Stimulated activated CD8-positive, alpha-beta memory T cell treated with anti-CD3 and anti-CD28 coated beads, Interleukin-4, amount 100 ng/mL, for 1 hour (primary cell): Measurements from ENCODE around the gene RGS16.
A peak's percentile ranks its signal among the peaks of the same experiment; 100 is the strongest.

Experiments
- DNase-seq, 2 donors: peaks; one replicate each; pipeline ENCODE4 v3.0.0-alpha.2; 2020; ENCODE audit warnings: low read depth in 2 of 2, low spot score in 1 of 2

RGS16 gene

GRCh38 chr1:182629499-182630096 is 25.4 kb upstream of the RGS16 start:
- DNase-seq: peak in 1 of 2 donors; percentile 25

DNA sequence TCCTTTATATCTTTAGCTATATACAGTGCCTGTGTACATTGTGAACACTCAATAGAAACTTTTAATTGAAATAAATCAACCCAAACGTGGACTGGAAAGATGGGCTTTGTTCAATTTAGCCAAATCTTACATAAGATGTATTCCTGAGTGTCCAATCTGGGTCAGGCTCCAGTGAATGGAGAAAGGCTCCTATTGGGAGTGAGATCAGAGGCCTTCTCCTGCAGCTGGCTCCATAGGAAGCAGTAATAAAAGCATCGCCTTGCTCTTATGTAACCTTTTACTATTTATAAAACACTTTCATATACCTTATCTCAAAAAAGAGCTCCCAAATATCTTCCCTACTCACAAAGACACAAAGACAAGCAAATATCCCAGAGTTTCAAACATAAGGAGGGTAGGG is 24.9 kb upstream of the RGS16 start:
- no peak for DNase-seq

DNA sequence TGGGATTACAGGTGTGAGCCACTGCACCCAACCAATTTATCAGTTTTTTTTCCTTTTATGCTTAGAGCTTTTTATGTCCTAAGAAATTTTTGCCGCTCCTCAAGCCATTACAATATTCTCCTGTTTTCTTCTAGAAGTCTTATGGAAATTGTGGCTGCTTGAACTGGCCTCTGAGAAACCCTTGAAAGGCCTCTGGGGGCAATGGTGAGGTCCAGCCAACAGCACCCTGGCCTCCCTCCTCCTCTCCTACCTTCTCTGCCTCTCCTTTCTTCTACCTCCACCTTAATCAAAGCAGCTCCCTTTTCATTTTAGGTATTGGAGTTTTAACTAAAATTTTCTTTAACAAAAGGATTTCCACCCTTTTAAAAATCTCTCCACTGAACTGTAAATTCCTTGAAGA is 24.5 kb upstream of the RGS16 start:
- no peak for DNase-seq

- DNase-seq: no peak
These were observed 23.4 kb upstream of the RGS16 start for GRCh38 chr1:182627622-182628021.

DNA sequence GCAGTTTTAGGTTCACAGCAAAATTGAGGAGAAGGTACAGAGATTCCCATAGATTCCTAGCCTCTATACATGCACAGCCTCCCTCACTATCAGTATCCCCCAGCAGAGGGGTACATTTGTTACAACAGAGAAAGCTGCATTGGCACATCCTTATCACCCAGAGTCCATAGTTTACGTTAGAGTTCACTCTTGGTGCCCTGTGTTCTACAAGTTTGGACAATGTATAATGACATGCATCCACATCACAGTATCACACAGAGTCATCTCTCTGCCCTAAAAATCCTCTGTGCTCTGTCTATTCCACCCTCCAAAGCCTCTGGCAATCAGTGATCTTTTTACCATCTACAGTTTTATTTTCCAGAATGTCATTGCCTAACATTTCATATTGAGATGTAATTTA is 22.3 kb upstream of the RGS16 start:
- no peak for DNase-seq

GRCh38 chr1:182625719-182626504 is 21.7 kb upstream of the RGS16 start:
- DNase-seq: no peak

GRCh38 chr1:182625024-182625423 is 20.8 kb upstream of the RGS16 start:
- no peak for DNase-seq

DNA sequence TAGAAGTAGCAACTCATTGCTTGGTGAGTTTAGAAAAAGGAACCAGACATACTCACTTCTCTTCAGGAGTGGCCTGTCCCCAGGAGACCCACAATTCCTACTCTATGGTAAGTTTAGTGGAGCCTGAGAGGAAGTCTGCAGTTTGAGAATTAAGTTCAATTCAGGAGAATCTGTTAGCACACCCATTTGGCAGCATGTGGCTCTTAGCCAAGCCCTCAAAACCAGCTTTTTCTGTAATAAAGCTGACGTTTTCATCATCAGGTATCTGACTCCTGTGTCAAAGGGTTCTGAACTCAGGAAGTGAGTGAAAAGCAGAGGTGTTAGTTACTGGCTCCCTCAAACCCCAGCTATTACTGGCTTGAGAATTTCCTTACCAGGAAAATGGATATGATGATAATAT is 20.4 kb upstream of the RGS16 start:
- no peak for DNase-seq

DNA sequence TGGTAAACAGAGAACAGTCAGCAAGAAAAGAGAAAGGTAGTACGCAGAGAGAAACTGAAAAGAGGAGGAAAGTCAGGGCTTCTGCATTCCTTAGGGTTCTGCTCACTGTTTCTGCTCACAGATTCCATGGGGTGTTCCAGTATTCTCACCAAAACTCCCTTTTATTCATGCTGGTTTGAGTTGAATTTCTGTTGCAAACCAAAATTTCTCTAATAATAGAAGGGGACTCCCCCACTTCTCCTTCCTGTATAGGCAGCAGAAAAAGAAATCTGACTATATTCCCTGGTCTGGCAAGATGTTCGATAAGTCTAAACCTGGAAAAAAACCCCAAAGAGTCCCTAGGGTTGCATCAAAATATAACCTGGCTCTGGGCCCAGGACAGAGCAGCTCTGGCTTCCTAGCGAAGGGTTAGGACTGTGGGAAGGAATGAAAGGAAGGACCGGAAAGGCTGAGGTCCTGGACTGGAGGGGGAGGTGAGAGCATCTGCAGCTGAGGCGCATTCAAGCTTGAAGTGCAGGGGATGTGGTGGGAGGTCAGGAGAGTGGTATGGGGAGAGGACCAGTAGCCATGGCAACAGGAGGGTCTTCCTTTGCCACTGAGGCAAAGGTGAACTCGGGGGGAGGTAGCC is 18.8 kb upstream of the RGS16 start:
- DNase-seq: no peak

DNA sequence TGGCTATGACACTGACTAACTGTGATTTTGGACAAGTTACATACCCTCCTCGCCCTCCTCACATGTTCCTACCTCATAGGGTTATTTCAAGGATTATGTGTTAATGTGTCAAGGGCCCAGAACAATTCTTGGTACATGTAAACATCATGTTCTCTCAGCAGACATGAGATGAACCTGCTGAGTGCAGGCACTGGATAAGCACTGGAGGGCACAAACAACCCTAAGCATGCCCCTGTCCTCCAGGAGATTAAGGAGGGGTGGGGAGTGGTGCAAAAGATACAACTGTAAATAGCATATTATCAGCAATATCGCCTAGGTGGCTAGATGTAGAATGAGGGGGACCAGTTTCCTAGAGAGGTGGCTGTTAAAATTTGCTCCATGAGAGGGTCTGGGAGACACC is 17.7 kb upstream of the RGS16 start:
- DNase-seq: no peak

GRCh38 chr1:182620924-182621585 is 16.9 kb upstream of the RGS16 start:
- no peak for DNase-seq

- DNase-seq: no peak
These were observed 13.7 kb upstream of the RGS16 start for GRCh38 chr1:182617734-182618351.

DNA sequence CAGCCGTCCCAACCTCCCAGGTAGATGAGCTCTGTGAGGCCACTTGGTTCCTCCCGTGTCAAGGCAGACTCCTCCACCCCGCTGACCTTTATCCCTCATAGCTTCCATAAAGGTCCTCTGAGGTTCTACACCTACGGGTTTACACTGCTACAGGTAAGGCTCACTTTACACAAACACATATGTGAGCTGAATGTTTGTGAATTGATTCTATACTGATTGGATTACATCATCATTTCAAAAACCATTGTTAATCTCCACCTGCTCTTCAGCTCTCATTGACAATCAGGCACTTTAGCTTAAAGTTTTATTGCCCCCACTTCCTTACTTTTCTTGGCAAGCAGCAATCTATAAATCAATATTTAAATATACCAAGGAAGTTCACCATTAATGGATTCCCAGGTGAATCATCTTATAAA is 12.8 kb upstream of the RGS16 start:
- DNase-seq: no peak

DNA sequence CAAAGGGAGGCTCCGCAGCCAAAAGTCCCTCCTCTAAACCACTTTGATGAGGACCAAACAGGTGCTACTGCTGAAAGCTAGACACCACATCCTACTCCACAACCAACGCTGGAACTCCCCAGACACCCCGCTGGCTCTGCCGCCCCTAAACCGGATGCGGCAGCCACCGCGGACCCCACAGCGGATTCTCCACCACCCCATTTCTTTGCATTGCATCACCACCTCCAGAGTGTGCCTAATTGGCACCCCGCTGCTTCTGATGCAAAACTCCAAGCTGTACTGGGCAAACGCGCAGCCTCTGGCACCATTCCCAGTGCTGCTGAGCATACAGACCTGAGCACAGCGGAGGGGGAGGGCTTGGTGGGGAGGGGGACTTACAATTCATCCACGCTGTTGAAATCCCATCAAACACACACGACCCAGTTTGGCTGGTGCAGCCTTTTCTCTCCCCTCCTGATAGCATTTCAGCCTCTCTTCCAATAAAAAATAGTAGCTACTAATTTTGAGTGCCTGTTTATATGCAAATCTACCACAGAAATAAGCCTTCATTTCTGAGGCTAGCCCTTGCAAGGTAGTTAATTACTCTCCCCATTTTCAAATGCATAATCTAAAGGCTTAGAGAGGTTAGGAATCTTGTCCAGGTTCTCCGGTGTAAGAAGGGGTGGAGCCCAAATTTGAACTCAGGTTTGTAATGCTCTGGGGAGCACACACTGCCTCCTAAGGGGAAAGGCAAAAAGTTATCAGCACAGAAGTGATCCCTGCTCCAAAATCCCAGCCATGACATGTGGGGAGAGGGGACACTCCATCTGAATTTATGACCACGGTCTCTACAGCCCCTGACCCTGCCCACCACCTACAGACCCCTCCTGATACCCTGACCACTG is 12.2 kb upstream of the RGS16 start:
- DNase-seq: peak; percentile 49 to 57

- no peak for DNase-seq
These were observed 11.4 kb upstream of the RGS16 start for GRCh38 chr1:182615468-182616129.

GRCh38 chr1:182614796-182615454 is 10.7 kb upstream of the RGS16 start:
- no peak for DNase-seq

GRCh38 chr1:182611787-182612186 is 7.6 kb upstream of the RGS16 start:
- no peak for DNase-seq

DNA sequence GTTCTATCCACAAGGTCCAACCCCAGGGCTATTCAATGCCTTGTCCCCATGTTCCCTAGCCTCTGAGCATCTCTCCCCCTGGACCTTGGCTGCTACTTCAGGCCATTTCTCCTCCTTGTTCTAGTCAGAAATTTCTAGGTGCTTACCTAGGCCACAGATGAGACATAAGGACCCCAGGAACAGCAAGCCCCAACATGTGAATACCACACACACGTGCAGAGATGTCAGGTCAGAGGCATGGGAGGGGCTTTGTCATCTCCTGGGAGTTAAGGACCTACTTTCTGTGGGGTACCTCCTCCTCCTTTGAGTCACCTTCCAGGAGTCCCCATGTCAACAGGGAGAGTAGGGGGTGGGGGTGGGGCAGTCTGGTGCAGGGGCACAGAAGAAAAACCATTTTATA is 7.1 kb upstream of the RGS16 start:
- DNase-seq: no peak

DNA sequence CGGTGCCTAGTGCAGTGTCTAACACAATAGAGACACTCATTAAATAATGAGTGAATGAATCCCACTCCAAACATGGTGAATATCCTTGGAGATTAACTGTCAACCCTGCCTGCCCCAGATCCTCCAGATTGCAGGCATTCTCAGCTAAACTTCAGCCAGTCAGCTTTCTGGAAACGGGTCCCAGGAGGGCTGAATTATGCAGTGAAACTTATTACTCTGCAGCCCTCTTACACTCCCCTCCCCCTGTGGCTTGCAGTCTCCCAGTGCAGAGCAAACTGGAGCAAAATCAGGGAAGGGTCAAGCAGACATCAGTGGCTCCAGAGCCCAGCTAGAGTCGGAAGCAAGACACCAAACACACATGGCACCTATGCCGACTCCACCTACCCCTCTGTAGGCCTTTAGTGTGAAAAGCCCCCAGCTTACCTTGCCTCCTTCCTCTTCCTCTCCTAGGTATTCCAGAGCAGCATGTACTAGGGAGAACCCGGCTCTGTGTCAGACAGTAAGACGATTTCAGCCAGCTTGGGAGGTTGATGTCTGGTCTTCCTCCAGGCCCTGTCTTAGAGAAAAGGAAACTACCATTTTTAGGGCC is 6.5 kb upstream of the RGS16 start:
- no peak for DNase-seq
